Lower lobe of right lung (tissue), 2 donors: ENCODE data around the gene HES7. TPM values are rescaled to one million over a fixed set of nuclear protein-coding genes. Genes with fewer than 3 reads are reported as not detected.
"Not testable (repeated sequence)": the region's sequence is repeated elsewhere in the genome, so short reads cannot be mapped to it uniquely, and the experiment has no call there.

Source experiments
- ATAC-seq, 2 donors: fragments of 200-7000 bp; cut with Tn5 transposase; one replicate each; pipeline ENCODE4 v1.9.1; 2020 to 2022; ENCODE audit warnings: mild to moderate bottlenecking in 2 of 2, moderate library complexity in 2 of 2
- DNase-seq: peaks from one replicate; pipeline ENCODE4 v3.0.0-alpha.2; 2020
- H3K27ac ChIP-seq: fragments of 200-600 bp; one replicate; pipeline ENCODE4 v1.8.0; 2022
- H3K27me3 ChIP-seq: fragments of 200-600 bp; one replicate; pipeline ENCODE4 v1.8.0; 2022; ENCODE audit warnings: low read depth
- H3K36me3 ChIP-seq: fragments of 200-600 bp; one replicate; pipeline ENCODE4 v1.8.0; 2022; ENCODE audit warnings: mild to moderate bottlenecking
- H3K4me1 ChIP-seq: fragments of 200-600 bp; one replicate; pipeline ENCODE4 v1.8.0; 2022
- H3K4me3 ChIP-seq: fragments of 200-600 bp; one replicate; pipeline ENCODE4 v1.8.0; 2022; ENCODE audit warnings: mild to moderate bottlenecking
- H3K9me3 ChIP-seq: fragments of 200-600 bp; one replicate; pipeline ENCODE4 v1.8.0; 2022
- CTCF ChIP-seq: fragments of 200-600 bp; IDR thresholded peaks from one replicate; pipeline ENCODE4 v1.8.0; 2022; ENCODE audit warnings: antibody characterized with exemption, mild to moderate bottlenecking
- intact Hi-C: fragments of 100-400 bp; cut with DNase I; formaldehyde crosslinking; loops from one replicate; pipeline ENCODE4 v1.11.0; 2022
- total RNA-seq: library from RNA; stranded (reverse); fragmentation: NEBNext Ultra II Directional; extraction: Animal tissue kit (Norgen Biotek cat#: 25700); gene quantifications from one replicate; pipeline ENCODE4 v1.2.1, GENCODE V29; 2021
- donor health status: DM: no; HTN: yes; CAD: no; lungs with severe emphysema.

The HES7 gene
- total RNA-seq, 1 donor from 2014 or later = 0.21 TPM

- TF ChIP-seq CTCF = no peak
- Histone ChIP-seq H3K36me3 (no peaks in the 10 kb centered on the region), H3K4me1 (peaks cover 39% of the 10 kb centered on the region), H3K9me3 (no peaks in the 10 kb centered on the region), H3K27ac (no peak overlapping the region), H3K4me3 (no peak overlapping the region), H3K27me3 (peaks cover 68% of the 10 kb centered on the region)
- DNase-seq (no peak), ATAC-seq (no peak)
- intact Hi-C loops = no loop called here
Measured at GRCh38 chr17:8116776-8117175, 7.1 kb downstream of the HES7 start.

DNA sequence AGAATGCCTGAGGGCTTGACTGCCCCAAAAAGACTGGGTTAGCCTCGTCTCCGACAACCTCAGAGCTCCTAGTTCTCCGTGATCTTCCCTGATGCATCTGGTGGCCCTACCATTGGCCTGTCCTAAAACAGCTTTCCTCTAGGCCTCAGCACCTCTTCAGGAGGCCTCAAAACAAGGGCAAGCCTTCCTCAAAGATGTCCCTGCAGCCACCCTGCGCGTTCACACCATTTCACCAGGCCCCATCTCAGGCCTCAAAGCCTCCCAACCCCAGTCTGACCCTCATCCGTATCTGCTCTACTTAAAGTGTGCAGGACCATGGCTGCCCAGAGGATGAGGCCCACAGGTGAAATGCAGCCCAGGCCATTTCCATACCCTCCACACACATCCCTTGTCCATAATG lies 13.0 kb downstream of the HES7 start:
- H3K36me3 ChIP-seq = no peaks in the 10 kb centered on the region
- no peak for TF ChIP-seq CTCF
- no peaks in the 10 kb centered on the region for H3K9me3 ChIP-seq
- peaks cover 71% of the 10 kb centered on the region for H3K27me3 ChIP-seq
- intact Hi-C loops = no loop called here
- H3K4me3 ChIP-seq = no peak overlapping the region
- ATAC-seq (no peak), DNase-seq (no peak)
- peaks cover 9% of the 10 kb centered on the region for H3K4me1 ChIP-seq
- H3K27ac ChIP-seq = no peak overlapping the region

GRCh38 chr17:8110456-8110804 lies 13.5 kb downstream of the HES7 start:
- H3K36me3 ChIP-seq = no peaks in the 10 kb centered on the region
- no peak for DNase-seq
- TF ChIP-seq CTCF = no peak
- H3K27me3 ChIP-seq = peaks cover 66% of the 10 kb centered on the region
- no peak for ATAC-seq
- peak overlapping the region; percentile 54 for H3K4me3 ChIP-seq
- no peak overlapping the region for H3K27ac ChIP-seq
- intact Hi-C loops = no loop called here
- no peaks in the 10 kb centered on the region for H3K9me3 ChIP-seq
- peaks cover 9% of the 10 kb centered on the region for H3K4me1 ChIP-seq

GRCh38 chr17:8109661-8110455 lies 14.0 kb downstream of the HES7 start:
- H3K27ac ChIP-seq = no peak overlapping the region
- peaks cover 60% of the 10 kb centered on the region for H3K27me3 ChIP-seq

GRCh38 chr17:8108972-8109660 lies 14.8 kb downstream of the HES7 start:
- Histone ChIP-seq H3K4me3 (no peak overlapping the region), H3K27ac (no peak overlapping the region), H3K27me3 (peaks cover 53% of the 10 kb centered on the region), H3K4me1 (peaks cover 9% of the 10 kb centered on the region), H3K36me3 (no peaks in the 10 kb centered on the region), H3K9me3 (no peaks in the 10 kb centered on the region)
- intact Hi-C loops = no loop called here
- DNase-seq (no peak), ATAC-seq (peak in 1 of 2 donors; percentile 7)
- TF ChIP-seq CTCF = no peak

More at GRCh38 chr17:8109661-8110455, 14.0 kb downstream of the HES7 start:
- Histone ChIP-seq H3K4me3 (peak overlapping the region; percentile 54), H3K36me3 (no peaks in the 10 kb centered on the region), H3K9me3 (no peaks in the 10 kb centered on the region), H3K4me1 (peaks cover 9% of the 10 kb centered on the region)
- intact Hi-C loops = no loop called here
- peak; percentile 83 for DNase-seq
- peak; percentile 92 to 94 for ATAC-seq
- TF ChIP-seq CTCF = peak; percentile 85

DNA sequence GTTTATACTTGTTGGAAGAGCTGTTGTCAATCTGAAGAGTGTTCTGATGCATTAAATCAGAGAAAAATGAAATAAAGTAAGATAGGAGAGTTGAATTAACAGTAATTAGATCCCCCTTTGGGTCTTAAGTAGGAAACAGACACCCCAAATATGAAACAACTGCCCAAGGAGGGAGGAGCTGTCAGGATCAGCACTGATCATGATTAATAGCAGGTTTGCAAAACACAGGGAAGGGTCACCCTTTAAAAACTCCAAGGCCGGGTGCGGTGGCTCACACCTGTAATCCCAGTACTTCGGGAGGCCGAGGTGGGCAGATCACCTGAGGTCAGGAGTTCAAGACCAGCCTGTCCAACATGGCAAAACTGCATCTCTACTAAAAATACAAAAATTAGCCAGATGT lies 16.9 kb downstream of the HES7 start:
- H3K4me1 ChIP-seq, H3K36me3 ChIP-seq, H3K9me3 ChIP-seq, DNase-seq, intact Hi-C loops, H3K27ac ChIP-seq, H3K4me3 ChIP-seq, ATAC-seq: not testable (repeated sequence)
- H3K27me3 ChIP-seq = peaks cover 33% of the 10 kb centered on the region
